ENCODE data around the gene GUCY1A1. TPM values are rescaled to one million over a fixed set of nuclear protein-coding genes. Genes with fewer than 3 reads are reported as not detected.

GUCY1A1 gene
- total RNA-seq, 1 experiment from 2014 or later: 0.20 TPM

GRCh38 chr4:155618183-155618838, 48.3 kb upstream of the GUCY1A1 start:
- POLR2A ChIA-PET: no interaction called here
- TF ChIP-seq, protein P1, sequence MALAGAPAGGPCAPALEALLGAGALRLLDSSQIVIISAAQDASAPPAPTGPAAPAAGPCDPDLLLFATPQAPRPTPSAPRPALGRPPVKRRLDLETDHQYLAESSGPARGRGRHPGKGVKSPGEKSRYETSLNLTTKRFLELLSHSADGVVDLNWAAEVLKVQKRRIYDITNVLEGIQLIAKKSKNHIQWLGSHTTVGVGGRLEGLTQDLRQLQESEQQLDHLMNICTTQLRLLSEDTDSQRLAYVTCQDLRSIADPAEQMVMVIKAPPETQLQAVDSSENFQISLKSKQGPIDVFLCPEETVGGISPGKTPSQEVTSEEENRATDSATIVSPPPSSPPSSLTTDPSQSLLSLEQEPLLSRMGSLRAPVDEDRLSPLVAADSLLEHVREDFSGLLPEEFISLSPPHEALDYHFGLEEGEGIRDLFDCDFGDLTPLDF (CRISPR knock-in tag; IDR thresholded peaks at IDR 0.05): no peak
- TF ChIP-seq CDX4 (CRISPR knock-in tag; IDR thresholded peaks at IDR 0.05; ENCODE audit: borderline replicate concordance) (no peak), ZNF219 (CRISPR knock-in tag; IDR thresholded peaks at IDR 0.05; ENCODE audit: borderline replicate concordance) (no peak), JAZF1 (CRISPR knock-in tag; IDR thresholded peaks at IDR 0.05) (no peak), ZNF317 (CRISPR knock-in tag; IDR thresholded peaks at IDR 0.05; ENCODE audit: borderline replicate concordance, low read depth) (no peak), NR3C1 (CRISPR knock-in tag; conservative IDR thresholded peaks at IDR 0.05; ENCODE audit: low read depth) (no peak), ZNF396 (CRISPR knock-in tag; IDR thresholded peaks at IDR 0.05; ENCODE audit: borderline replicate concordance) (no peak), ZBTB21 (CRISPR knock-in tag; IDR thresholded peaks at IDR 0.05; ENCODE audit: borderline replicate concordance) (no peak), ZNF232 (CRISPR knock-in tag; IDR thresholded peaks at IDR 0.05) (no peak), IRF2 (CRISPR knock-in tag; IDR thresholded peaks at IDR 0.05; ENCODE audit: borderline replicate concordance, low read depth) (no peak), ARID4B (CRISPR knock-in tag; IDR thresholded peaks at IDR 0.05; ENCODE audit: borderline replicate concordance) (no peak), ATF6 (CRISPR knock-in tag; IDR thresholded peaks at IDR 0.05) (no peak), ZNF416 (CRISPR knock-in tag; IDR thresholded peaks at IDR 0.05) (no peak), ZNF138 (CRISPR knock-in tag; conservative IDR thresholded peaks at IDR 0.05) (no peak), HMGXB4 (CRISPR knock-in tag; IDR thresholded peaks at IDR 0.05) (no peak), ZNF121 (CRISPR knock-in tag; IDR thresholded peaks at IDR 0.05) (no peak), AR (CRISPR knock-in tag; IDR thresholded peaks at IDR 0.05) (no peak)
- TF ChIP-seq, protein P2, sequence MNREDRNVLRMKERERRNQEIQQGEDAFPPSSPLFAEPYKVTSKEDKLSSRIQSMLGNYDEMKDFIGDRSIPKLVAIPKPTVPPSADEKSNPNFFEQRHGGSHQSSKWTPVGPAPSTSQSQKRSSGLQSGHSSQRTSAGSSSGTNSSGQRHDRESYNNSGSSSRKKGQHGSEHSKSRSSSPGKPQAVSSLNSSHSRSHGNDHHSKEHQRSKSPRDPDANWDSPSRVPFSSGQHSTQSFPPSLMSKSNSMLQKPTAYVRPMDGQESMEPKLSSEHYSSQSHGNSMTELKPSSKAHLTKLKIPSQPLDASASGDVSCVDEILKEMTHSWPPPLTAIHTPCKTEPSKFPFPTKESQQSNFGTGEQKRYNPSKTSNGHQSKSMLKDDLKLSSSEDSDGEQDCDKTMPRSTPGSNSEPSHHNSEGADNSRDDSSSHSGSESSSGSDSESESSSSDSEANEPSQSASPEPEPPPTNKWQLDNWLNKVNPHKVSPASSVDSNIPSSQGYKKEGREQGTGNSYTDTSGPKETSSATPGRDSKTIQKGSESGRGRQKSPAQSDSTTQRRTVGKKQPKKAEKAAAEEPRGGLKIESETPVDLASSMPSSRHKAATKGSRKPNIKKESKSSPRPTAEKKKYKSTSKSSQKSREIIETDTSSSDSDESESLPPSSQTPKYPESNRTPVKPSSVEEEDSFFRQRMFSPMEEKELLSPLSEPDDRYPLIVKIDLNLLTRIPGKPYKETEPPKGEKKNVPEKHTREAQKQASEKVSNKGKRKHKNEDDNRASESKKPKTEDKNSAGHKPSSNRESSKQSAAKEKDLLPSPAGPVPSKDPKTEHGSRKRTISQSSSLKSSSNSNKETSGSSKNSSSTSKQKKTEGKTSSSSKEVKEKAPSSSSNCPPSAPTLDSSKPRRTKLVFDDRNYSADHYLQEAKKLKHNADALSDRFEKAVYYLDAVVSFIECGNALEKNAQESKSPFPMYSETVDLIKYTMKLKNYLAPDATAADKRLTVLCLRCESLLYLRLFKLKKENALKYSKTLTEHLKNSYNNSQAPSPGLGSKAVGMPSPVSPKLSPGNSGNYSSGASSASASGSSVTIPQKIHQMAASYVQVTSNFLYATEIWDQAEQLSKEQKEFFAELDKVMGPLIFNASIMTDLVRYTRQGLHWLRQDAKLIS (CRISPR knock-in tag; IDR thresholded peaks at IDR 0.05; ENCODE audit: borderline replicate concordance): no peak
- TF ChIP-seq, protein P3, sequence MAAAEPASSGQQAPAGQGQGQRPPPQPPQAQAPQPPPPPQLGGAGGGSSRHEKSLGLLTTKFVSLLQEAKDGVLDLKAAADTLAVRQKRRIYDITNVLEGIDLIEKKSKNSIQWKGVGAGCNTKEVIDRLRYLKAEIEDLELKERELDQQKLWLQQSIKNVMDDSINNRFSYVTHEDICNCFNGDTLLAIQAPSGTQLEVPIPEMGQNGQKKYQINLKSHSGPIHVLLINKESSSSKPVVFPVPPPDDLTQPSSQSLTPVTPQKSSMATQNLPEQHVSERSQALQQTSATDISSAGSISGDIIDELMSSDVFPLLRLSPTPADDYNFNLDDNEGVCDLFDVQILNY (CRISPR knock-in tag; IDR thresholded peaks at IDR 0.05): no peak

More at GRCh38 chr4:155618183-155618838, 48.3 kb upstream of the GUCY1A1 start:
- Mint-ChIP-seq H3K27me3 (ENCODE audit: low read depth) (no peaks in the 10 kb centered on the region), H3K9me3 (no peaks in the 10 kb centered on the region), H3K4me1 (no peaks in the 10 kb centered on the region), H3K27ac (no peak overlapping the region), H3K4me3 (no peak overlapping the region), H3K36me3 (no peaks in the 10 kb centered on the region)
- no peak for ATAC-seq
- CTCF ChIA-PET: no interaction called here
- DNase-seq (ENCODE audit: low spot score): no peak

Measured in WTC11 (cell line).